Measurements from ENCODE around the gene KCNIP4. TPM values are rescaled to one million over a fixed set of nuclear protein-coding genes. Genes with fewer than 3 reads are reported as not detected.

KCNIP4 gene
- total and polyA plus RNA-seq, 2 experiments from 2014 or later, result 0.65 TPM; not detected in 1

- peak; percentile 68 for DNase-seq
- no peaks in the 10 kb centered on the region for H3K27me3 ChIP-seq (replicated peaks; ENCODE audit: insufficient read depth)
- no peak overlapping the region for H2AFZ ChIP-seq
Observed at GRCh38 chr4:20847124-20847747, 1101.3 kb downstream of the KCNIP4 start.

GRCh38 chr4:20844311-20844710, 1104.3 kb downstream of the KCNIP4 start:
- Histone ChIP-seq H3K4me3 (no peak overlapping the region), H3K27ac (no peak overlapping the region), H3K79me2 (ENCODE audit: insufficient read depth) (no peaks in the 10 kb centered on the region), H3K4me1 (ENCODE audit: insufficient read depth) (peaks cover 26% of the 10 kb centered on the region), H2AFZ (no peak overlapping the region), H4K20me1 (ENCODE audit: insufficient read depth) (no peaks in the 10 kb centered on the region), H3K9me2 (ENCODE audit: insufficient read depth) (no peaks in the 10 kb centered on the region), H3K9ac (no peak overlapping the region), H3K9me3 (ENCODE audit: low read depth) (no peaks in the 10 kb centered on the region), H3K36me3 (ENCODE audit: low read depth) (no peaks in the 10 kb centered on the region), H3K4me2 (ENCODE audit: unreplicated experiment) (no peak overlapping the region), H3F3A (ENCODE audit: insufficient read depth) (peaks cover 24% of the 10 kb centered on the region; the same call in 1 of the 2 replicates), H3K27me3 (replicated peaks; ENCODE audit: insufficient read depth) (no peaks in the 10 kb centered on the region)
- in situ Hi-C loops (cut with MboI), result no loop called here
- no peak for DNase-seq
- TF ChIP-seq EZH2phosphoT487 (IDR thresholded peaks at IDR 0.05; ENCODE audit: insufficient read depth, low read depth) (no peak), EZH2 (IDR thresholded peaks at IDR 0.05; ENCODE audit: insufficient read depth, poor library complexity, severe bottlenecking) (no peak)
- WGBS, 2 experiments (ENCODE audit: low coverage in 1 of 2, low lambda C conversion rate in 2 of 2, missing lambda C conversion rate in 2 of 2), result 44 to 49% methylated on average over 4 of the region's 4 CpGs

More at GRCh38 chr4:20847124-20847747, 1101.3 kb downstream of the KCNIP4 start:
- H4K20me1 ChIP-seq (ENCODE audit: insufficient read depth), result no peaks in the 10 kb centered on the region
- H3K4me3 ChIP-seq, result no peak overlapping the region
- H3K27ac ChIP-seq, result no peak overlapping the region
- H3F3A ChIP-seq (ENCODE audit: insufficient read depth), result 0 out of 2 replicates have a peak, but pooled peaks cover 10% of the 10 kb centered on the region
- in situ Hi-C loops (cut with MboI), result no loop called here
- no peaks in the 10 kb centered on the region for H3K9me2 ChIP-seq (ENCODE audit: insufficient read depth)
- peaks cover 13% of the 10 kb centered on the region for H3K4me1 ChIP-seq (ENCODE audit: insufficient read depth)
- peaks cover under 1% of the 10 kb centered on the region for H3K9me3 ChIP-seq (ENCODE audit: low read depth)
- WGBS, 2 experiments (ENCODE audit: low coverage in 1 of 2, low lambda C conversion rate in 2 of 2, missing lambda C conversion rate in 2 of 2), result 13 to 24% methylated on average over 2 of the region's 2 CpGs
- H3K4me2 ChIP-seq (ENCODE audit: unreplicated experiment), result no peak overlapping the region
- no peaks in the 10 kb centered on the region for H3K79me2 ChIP-seq (ENCODE audit: insufficient read depth)
- H3K9ac ChIP-seq, result no peak overlapping the region
- TF ChIP-seq EZH2 (IDR thresholded peaks at IDR 0.05; ENCODE audit: insufficient read depth, poor library complexity, severe bottlenecking) (no peak), EZH2phosphoT487 (IDR thresholded peaks at IDR 0.05; ENCODE audit: insufficient read depth, low read depth) (no peak)
- no peaks in the 10 kb centered on the region for H3K36me3 ChIP-seq (ENCODE audit: low read depth)

- DNase-seq, result no peak
- 81 to 87% methylated on average over 5 of the region's 5 CpGs for WGBS, 2 experiments (ENCODE audit: low coverage in 1 of 2, low lambda C conversion rate in 2 of 2, missing lambda C conversion rate in 2 of 2)
- Histone ChIP-seq H3K4me2 (ENCODE audit: unreplicated experiment) (no peak overlapping the region), H3F3A (ENCODE audit: insufficient read depth) (peaks cover 14% of the 10 kb centered on the region; the same call in 1 of the 2 replicates), H3K9ac (no peak overlapping the region), H2AFZ (0 out of 2 replicates have a peak overlapping the region, but pooled peaks have one; percentile 3), H3K4me3 (no peak overlapping the region), H3K36me3 (ENCODE audit: low read depth) (no peaks in the 10 kb centered on the region), H3K9me3 (ENCODE audit: low read depth) (no peaks in the 10 kb centered on the region), H4K20me1 (ENCODE audit: insufficient read depth) (no peaks in the 10 kb centered on the region), H3K27me3 (replicated peaks; ENCODE audit: insufficient read depth) (no peaks in the 10 kb centered on the region), H3K9me2 (ENCODE audit: insufficient read depth) (no peaks in the 10 kb centered on the region), H3K4me1 (ENCODE audit: insufficient read depth) (peaks cover 13% of the 10 kb centered on the region), H3K79me2 (ENCODE audit: insufficient read depth) (no peaks in the 10 kb centered on the region), H3K27ac (no peak overlapping the region)
- in situ Hi-C loops (cut with MboI), result no loop called here
- TF ChIP-seq EZH2phosphoT487 (IDR thresholded peaks at IDR 0.05; ENCODE audit: insufficient read depth, low read depth) (no peak), EZH2 (IDR thresholded peaks at IDR 0.05; ENCODE audit: insufficient read depth, poor library complexity, severe bottlenecking) (no peak)
Observed at GRCh38 chr4:20840648-20841190, 1107.9 kb downstream of the KCNIP4 start.

GRCh38 chr4:20839957-20840356, 1108.6 kb downstream of the KCNIP4 start:
- Histone ChIP-seq H4K20me1 (ENCODE audit: insufficient read depth) (no peaks in the 10 kb centered on the region), H3K9me2 (ENCODE audit: insufficient read depth) (no peaks in the 10 kb centered on the region), H3F3A (ENCODE audit: insufficient read depth) (peaks cover 14% of the 10 kb centered on the region; the same call in 1 of the 2 replicates), H3K4me3 (no peak overlapping the region), H3K27me3 (replicated peaks; ENCODE audit: insufficient read depth) (no peaks in the 10 kb centered on the region), H3K36me3 (ENCODE audit: low read depth) (no peaks in the 10 kb centered on the region), H3K4me1 (ENCODE audit: insufficient read depth) (peaks cover 13% of the 10 kb centered on the region), H3K9me3 (ENCODE audit: low read depth) (no peaks in the 10 kb centered on the region), H3K27ac (peak overlapping the region; percentile 11; the same call in 1 of the 2 replicates), H3K4me2 (ENCODE audit: unreplicated experiment) (no peak overlapping the region), H3K79me2 (ENCODE audit: insufficient read depth) (no peaks in the 10 kb centered on the region), H3K9ac (no peak overlapping the region), H2AFZ (no peak overlapping the region)
- WGBS, 2 experiments (ENCODE audit: low coverage in 1 of 2, low lambda C conversion rate in 2 of 2, missing lambda C conversion rate in 2 of 2), result 0% methylated on average over 1 of the region's 1 CpG
- peak; percentile 80 for DNase-seq
- in situ Hi-C loops (cut with MboI), result no loop called here
- TF ChIP-seq EZH2 (IDR thresholded peaks at IDR 0.05; ENCODE audit: insufficient read depth, poor library complexity, severe bottlenecking), result no peak
- TF ChIP-seq EZH2phosphoT487 (IDR thresholded peaks at IDR 0.05; ENCODE audit: insufficient read depth, low read depth), result no peak

Measured in GM23248 (cell line).